Subcutaneous adipose tissue (tissue), 4 donors: Measurements from ENCODE around the gene SLC30A4. TPM values are rescaled to one million over a fixed set of nuclear protein-coding genes. Genes with fewer than 3 reads are reported as not detected.

Experiments
- total RNA-seq, 4 donors: library from RNA; depleted of rRNA; stranded (reverse); fragments of >200 nt; gene quantifications; one replicate each; pipeline ENCODE4 v1.1.0, GENCODE V29; 2016
- TF ChIP-seq, protein P1 (sequence below): fragments of 450-650 bp; IDR thresholded peaks from one replicate; pipeline ENCODE4 v1.5.1; 2016; ENCODE audit warnings: low read depth, mild to moderate bottlenecking, control low read depth, antibody characterized with exemption, moderate library complexity

SLC30A4 gene
- total RNA-seq, 4 donors from 2014 or later = 8.1 to 10.9 (median 9.2) TPM

DNA sequence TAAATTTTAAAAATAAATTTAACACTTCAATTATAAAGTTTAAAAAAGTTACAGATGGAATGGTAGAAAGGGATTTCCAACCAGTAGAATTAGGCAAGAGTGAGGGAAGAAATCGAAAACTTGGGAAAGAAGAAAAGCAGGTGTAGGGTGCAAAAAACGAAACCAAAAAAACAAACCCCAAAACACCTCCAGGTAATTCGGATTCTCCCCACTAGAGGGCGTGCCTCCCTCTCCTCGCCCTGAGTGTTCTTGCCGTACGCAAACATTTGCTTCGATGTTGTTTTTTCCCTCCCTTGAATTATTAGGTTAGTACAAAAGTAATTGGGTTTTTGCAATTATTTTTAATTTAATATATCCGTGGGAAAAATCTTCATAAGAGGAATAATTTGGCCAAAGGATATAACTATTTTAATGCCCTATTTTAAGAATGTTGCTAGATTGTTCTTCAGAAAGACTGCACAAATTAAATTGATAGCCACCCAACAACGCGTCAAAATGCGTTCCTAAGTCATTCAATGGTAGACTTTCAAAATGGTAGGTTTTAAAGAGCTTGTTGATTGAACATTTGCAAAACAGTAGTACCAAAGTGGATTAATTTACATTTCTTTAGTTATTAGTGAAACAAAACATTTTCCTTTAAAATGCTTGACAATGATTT lies 63.7 kb downstream of the SLC30A4 start:
- TF ChIP-seq, protein P1, sequence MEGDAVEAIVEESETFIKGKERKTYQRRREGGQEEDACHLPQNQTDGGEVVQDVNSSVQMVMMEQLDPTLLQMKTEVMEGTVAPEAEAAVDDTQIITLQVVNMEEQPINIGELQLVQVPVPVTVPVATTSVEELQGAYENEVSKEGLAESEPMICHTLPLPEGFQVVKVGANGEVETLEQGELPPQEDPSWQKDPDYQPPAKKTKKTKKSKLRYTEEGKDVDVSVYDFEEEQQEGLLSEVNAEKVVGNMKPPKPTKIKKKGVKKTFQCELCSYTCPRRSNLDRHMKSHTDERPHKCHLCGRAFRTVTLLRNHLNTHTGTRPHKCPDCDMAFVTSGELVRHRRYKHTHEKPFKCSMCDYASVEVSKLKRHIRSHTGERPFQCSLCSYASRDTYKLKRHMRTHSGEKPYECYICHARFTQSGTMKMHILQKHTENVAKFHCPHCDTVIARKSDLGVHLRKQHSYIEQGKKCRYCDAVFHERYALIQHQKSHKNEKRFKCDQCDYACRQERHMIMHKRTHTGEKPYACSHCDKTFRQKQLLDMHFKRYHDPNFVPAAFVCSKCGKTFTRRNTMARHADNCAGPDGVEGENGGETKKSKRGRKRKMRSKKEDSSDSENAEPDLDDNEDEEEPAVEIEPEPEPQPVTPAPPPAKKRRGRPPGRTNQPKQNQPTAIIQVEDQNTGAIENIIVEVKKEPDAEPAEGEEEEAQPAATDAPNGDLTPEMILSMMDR = no peak

DNA sequence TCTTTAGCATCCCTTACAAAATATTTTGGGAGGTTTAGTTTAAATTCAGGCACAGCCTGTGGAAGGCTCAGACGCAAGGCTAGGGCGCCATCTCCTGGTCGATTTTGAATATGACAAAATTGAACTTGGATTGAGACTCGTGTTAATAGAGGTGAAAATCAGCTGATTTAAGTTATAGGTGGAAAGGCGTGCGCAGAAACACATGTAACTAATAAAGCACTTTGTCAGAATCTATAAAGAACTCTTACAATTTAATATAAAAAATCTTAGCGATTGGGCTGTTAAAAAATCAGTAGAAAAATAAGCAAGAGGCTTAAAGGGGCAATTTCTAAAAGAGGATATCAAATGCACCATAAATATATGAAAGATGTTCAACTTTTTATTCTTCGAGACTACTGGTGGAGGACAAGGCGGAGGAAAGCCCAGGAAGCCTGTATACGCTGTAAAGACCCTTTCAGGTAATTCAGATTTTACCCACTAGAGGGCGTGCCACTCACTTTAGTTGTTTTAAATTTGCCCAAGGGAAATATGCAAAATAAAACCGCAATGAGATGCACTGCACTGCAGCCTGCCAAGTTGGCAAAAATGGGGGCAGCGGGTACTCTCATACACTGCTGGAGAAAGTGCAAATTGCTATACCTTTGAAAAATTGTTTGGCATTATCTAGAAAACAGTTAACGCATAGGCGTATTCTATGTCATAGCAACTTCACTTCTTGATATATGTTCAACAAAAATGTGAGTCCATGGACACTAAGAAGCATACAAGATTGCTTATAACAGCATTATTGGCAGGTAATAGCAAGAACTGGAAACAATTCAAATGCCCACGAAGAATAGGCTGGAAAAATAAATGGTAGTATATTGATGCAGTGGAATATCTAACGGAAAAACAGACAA lies 64.7 kb downstream of the SLC30A4 start:
- TF ChIP-seq, protein P1 = no peak

DNA sequence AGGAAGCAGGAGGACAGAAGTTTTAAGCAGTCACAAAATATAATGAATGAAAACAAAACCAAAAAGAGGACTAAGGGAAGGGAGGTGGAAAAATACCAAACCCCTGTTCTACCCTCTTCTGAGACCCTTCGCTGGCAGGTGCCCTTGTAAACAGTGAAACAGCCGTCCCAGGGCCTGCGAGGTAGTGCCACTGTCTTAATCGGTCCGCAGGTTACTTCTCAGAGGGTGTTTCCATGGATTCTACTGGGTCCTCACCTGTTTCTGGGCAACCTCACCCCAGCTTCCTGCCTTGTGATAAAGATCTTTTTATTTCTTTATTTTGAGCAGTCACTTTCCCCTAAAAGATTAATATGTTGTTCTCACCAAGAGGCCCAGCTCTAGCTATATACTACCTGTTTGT lies 65.3 kb downstream of the SLC30A4 start:
- TF ChIP-seq, protein P1 = no peak

DNA sequence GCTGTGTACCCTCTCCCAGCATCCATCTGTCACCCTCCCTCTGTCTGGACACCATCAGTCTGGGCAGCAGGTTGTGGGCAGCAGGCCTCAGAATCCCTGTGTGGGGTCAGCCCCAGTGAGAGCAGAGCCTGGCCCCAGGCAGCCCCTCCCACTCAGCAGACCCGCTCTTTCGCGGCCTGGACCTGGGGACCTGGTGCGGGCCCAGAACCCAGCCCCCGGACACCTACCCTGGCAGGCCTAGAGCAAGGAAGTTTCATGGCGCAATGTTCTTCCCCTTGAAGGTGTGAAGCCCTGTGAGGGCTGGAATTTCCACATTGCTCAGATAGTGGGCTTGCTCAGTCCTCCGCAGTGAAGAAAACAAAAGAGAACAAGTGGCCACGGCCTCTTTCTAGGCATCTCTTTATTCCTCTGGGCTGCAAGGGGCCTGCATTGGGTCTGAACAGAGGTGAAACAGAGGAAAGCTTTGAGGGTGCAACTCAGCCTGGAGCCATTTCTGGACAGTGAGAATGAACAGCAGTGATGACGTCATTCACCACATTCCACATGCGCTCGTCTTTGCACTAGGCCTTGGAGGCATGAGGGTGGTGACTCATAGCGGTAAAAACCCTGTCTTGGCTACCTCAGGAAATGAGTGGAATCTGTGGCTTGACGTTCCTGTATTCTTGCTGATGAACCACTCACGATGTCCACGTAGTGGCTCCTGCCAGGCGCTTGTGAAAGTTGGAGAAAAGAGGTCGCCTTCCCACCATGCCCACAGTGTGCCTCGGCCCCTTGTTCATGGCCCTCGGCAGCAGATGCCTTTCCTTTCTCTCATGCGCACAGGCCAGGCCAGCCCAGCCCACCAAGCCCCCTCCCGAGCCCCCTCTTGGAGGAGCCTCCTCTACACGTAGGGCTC lies 66.1 kb downstream of the SLC30A4 start:
- TF ChIP-seq, protein P1 = no peak

DNA sequence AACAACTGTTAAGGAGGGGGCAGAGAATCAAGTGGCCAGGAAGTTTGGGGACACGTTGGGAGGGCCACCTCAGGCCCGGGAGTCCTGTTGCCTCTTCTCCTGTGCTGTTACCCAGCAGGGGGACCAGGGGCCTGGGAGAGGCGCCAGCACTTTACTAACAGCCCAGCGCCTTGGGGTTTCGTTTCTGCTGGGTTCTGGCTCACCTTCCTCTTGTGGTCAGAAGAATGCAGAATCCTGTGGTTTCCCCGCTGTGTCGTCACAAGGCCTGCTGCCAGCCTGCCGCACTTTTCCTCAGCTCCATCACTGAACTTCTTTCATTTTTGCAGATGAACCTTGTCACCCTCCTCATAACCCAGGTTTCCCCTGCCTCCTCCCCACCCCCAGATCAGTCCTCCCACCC lies 67.7 kb downstream of the SLC30A4 start:
- TF ChIP-seq, protein P1 = no peak

DNA sequence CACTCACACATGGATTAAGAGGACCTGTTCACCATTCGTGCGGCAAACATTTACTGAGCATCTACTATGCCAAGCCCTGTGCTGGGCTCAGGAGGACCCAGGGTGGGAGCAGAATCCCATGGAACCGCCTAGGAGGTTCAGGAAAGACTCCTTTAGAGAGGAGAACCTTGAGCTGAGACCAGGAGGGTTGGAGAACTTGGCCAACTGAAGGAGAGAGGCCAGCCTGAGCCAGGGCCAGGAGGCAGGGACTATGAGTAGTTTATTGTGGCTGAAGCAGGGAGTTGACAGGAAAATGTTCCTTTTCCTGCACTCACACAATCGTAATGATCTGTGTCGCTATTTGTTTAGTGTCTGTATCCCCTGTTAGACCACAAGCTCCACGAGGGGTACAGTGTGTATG lies 71.3 kb downstream of the SLC30A4 start:
- TF ChIP-seq, protein P1 = no peak
